Measurements from ENCODE around the gene RNU5D-1.

GRCh38 chr1:44698138-44698537, 32.8 kb downstream of the RNU5D-1 start:
- no peak for TF ChIP-seq POLR2AphosphoS5 (IDR thresholded peaks at IDR 0.05)
- TF ChIP-seq EP300 (IDR thresholded peaks at IDR 0.05): no peak
- no peak for TF ChIP-seq CTCF (IDR thresholded peaks at IDR 0.05)
- TF ChIP-seq POLR2A (IDR thresholded peaks at IDR 0.05): no peak
